ENCODE measurements around the gene SMIM32. TPM values are rescaled to one million over a fixed set of nuclear protein-coding genes. Genes with fewer than 3 reads are reported as not detected.

SMIM32 gene
- total and polyA plus RNA-seq, 2 experiments from 2014 or later, result not detected

DNA sequence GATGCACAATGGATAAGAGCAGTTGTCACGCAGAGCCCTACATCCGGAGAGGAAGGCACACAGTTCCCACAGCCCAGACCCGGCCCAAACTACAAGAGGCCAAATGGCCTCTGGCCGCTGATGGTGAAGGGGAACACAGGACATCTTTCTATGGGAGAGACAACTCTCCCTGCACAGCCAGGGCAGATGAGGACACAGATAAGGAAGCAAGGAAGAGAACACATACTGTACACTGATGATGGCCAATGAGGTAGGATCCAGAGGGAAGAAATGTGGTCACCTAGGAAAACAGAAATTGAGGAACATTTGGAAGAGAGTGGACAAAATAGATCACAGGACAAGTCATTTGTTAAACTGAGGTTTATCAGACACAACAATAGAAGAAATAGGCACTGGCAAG, 28.4 kb upstream of the SMIM32 start:
- Histone ChIP-seq H4K20me1 (ENCODE audit: insufficient read depth) (no peaks in the 10 kb centered on the region), H3K4me2 (ENCODE audit: unreplicated experiment) (no peak overlapping the region), H3K4me3 (no peak overlapping the region), H3K9ac (no peak overlapping the region), H3K9me3 (ENCODE audit: low read depth) (no peaks in the 10 kb centered on the region), H3K27ac (no peak overlapping the region), H3K36me3 (ENCODE audit: low read depth) (no peaks in the 10 kb centered on the region), H2AFZ (no peak overlapping the region), H3K27me3 (replicated peaks; ENCODE audit: insufficient read depth) (no peaks in the 10 kb centered on the region; the same call in 1 of the 2 replicates), H3K4me1 (ENCODE audit: insufficient read depth) (no peaks in the 10 kb centered on the region), H3K9me2 (ENCODE audit: insufficient read depth) (no peaks in the 10 kb centered on the region), H3K79me2 (ENCODE audit: insufficient read depth) (no peaks in the 10 kb centered on the region), H3F3A (ENCODE audit: insufficient read depth) (no peaks in the 10 kb centered on the region)
- TF ChIP-seq EZH2phosphoT487 (IDR thresholded peaks at IDR 0.05; ENCODE audit: insufficient read depth, low read depth), result no peak
- TF ChIP-seq EZH2 (IDR thresholded peaks at IDR 0.05; ENCODE audit: insufficient read depth, poor library complexity, severe bottlenecking), result no peak
- in situ Hi-C loops (cut with MboI), result loop anchor here (25.0 kb wide), 1 partner anchor 659 kb away; no protein-coding TSS in a partner anchor
- 62 to 71% methylated on average over 4 of the region's 4 CpGs for WGBS, 2 experiments (ENCODE audit: low coverage in 1 of 2, low lambda C conversion rate in 2 of 2, missing lambda C conversion rate in 2 of 2)
- no peak for DNase-seq

DNA sequence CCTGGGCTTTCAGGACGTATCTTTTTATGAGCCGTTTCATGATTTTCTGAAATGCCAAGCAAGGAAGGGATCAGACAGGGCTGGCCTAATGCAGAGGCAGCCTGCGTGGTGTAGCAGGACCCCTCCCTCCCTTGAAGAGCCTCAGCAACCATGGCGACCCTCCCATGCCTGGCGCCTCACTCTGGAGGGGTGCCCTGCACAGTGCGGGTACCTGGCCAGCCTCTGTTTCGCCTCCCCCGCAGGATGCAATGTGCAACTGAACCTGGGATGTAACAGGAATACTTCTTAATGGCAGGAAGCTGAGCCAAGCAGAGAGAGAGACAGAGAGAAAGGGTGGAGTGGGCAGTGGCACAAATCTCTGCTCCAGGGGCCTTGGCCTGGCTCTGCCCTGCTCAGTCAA, 23.3 kb upstream of the SMIM32 start:
- no peaks in the 10 kb centered on the region for H3K9me2 ChIP-seq (ENCODE audit: insufficient read depth)
- in situ Hi-C loops (cut with MboI), result loop anchor here (25.0 kb wide), 1 partner anchor 654 kb away; no protein-coding TSS in a partner anchor
- H3K9ac ChIP-seq, result no peak overlapping the region
- H3K9me3 ChIP-seq (ENCODE audit: low read depth), result no peaks in the 10 kb centered on the region
- no peak overlapping the region for H3K4me3 ChIP-seq
- no peaks in the 10 kb centered on the region for H4K20me1 ChIP-seq (ENCODE audit: insufficient read depth)
- no peaks in the 10 kb centered on the region for H3K36me3 ChIP-seq (ENCODE audit: low read depth)
- H3K4me2 ChIP-seq (ENCODE audit: unreplicated experiment), result no peak overlapping the region
- TF ChIP-seq EZH2phosphoT487 (IDR thresholded peaks at IDR 0.05; ENCODE audit: insufficient read depth, low read depth) (no peak), EZH2 (IDR thresholded peaks at IDR 0.05; ENCODE audit: insufficient read depth, poor library complexity, severe bottlenecking) (no peak)
- H3K27me3 ChIP-seq (replicated peaks; ENCODE audit: insufficient read depth), result no peaks in the 10 kb centered on the region; the same call in 1 of the 2 replicates
- H3F3A ChIP-seq (ENCODE audit: insufficient read depth), result no peaks in the 10 kb centered on the region
- no peak for DNase-seq
- H2AFZ ChIP-seq, result no peak overlapping the region
- H3K79me2 ChIP-seq (ENCODE audit: insufficient read depth), result no peaks in the 10 kb centered on the region
- H3K27ac ChIP-seq, result no peak overlapping the region
- WGBS, 2 experiments (ENCODE audit: low coverage in 1 of 2, low lambda C conversion rate in 2 of 2, missing lambda C conversion rate in 2 of 2), result 83 to 90% methylated on average over 8 of the region's 8 CpGs
- no peaks in the 10 kb centered on the region for H3K4me1 ChIP-seq (ENCODE audit: insufficient read depth)

- H3K36me3 ChIP-seq (ENCODE audit: low read depth), result no peaks in the 10 kb centered on the region
- H3K4me2 ChIP-seq (ENCODE audit: unreplicated experiment), result no peak overlapping the region
- no peak for DNase-seq
- H3K9ac ChIP-seq, result no peak overlapping the region
- H4K20me1 ChIP-seq (ENCODE audit: insufficient read depth), result no peaks in the 10 kb centered on the region
- no peaks in the 10 kb centered on the region for H3K9me2 ChIP-seq (ENCODE audit: insufficient read depth)
- WGBS, 2 experiments (ENCODE audit: low coverage in 1 of 2, low lambda C conversion rate in 2 of 2, missing lambda C conversion rate in 2 of 2), result 76 to 78% methylated on average over 4 of the region's 4 CpGs
- no peak overlapping the region for H2AFZ ChIP-seq
- H3K9me3 ChIP-seq (ENCODE audit: low read depth), result no peaks in the 10 kb centered on the region
- H3K27me3 ChIP-seq (replicated peaks; ENCODE audit: insufficient read depth), result peaks cover 1% of the 10 kb centered on the region; the same call in 1 of the 2 replicates
- TF ChIP-seq EZH2phosphoT487 (IDR thresholded peaks at IDR 0.05; ENCODE audit: insufficient read depth, low read depth) (no peak), EZH2 (IDR thresholded peaks at IDR 0.05; ENCODE audit: insufficient read depth, poor library complexity, severe bottlenecking) (no peak)
- H3K4me1 ChIP-seq (ENCODE audit: insufficient read depth), result no peaks in the 10 kb centered on the region
- no peak overlapping the region for H3K27ac ChIP-seq
- H3K4me3 ChIP-seq, result no peak overlapping the region
- no peaks in the 10 kb centered on the region for H3F3A ChIP-seq (ENCODE audit: insufficient read depth)
- H3K79me2 ChIP-seq (ENCODE audit: insufficient read depth), result no peaks in the 10 kb centered on the region
- in situ Hi-C loops (cut with MboI), result loop anchor here (25.0 kb wide), 1 partner anchor 654 kb away; no protein-coding TSS in a partner anchor
Measured at GRCh38 chr5:136215812-136216211, 22.9 kb upstream of the SMIM32 start.

DNA sequence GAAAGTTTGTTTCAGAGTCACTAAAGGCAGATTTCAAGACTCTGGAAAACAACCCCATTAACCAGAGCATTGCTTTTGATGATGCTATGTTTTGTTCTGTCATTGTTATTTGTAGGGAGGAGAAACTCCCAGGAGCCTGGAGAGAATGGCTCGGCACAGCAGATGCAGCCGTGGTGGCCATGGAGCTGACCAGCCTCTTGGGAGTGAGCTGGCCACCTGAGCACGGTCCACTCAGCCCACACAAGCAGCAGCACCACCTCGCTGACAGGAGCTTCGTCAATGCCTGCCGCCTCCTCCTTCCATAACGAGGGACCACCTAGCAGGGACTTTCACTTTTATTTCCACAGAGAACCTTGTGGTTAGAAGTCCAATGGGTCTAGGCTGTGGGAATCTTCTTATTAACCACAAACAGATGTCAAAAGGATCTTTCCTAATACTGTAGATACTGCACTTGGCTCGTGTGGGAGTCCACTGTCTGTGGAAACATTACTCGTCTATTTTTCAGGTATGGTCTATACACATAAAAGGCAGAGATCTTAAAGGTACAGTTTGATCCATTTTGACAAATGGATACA, 21.0 kb upstream of the SMIM32 start:
- Histone ChIP-seq H3K9me3 (ENCODE audit: low read depth) (no peaks in the 10 kb centered on the region), H3K27me3 (replicated peaks; ENCODE audit: insufficient read depth) (peaks cover 7% of the 10 kb centered on the region; the same call in 1 of the 2 replicates), H3K79me2 (ENCODE audit: insufficient read depth) (no peaks in the 10 kb centered on the region), H3K4me3 (no peak overlapping the region), H3K4me1 (ENCODE audit: insufficient read depth) (no peaks in the 10 kb centered on the region), H3F3A (ENCODE audit: insufficient read depth) (no peaks in the 10 kb centered on the region), H4K20me1 (ENCODE audit: insufficient read depth) (no peaks in the 10 kb centered on the region), H3K36me3 (ENCODE audit: low read depth) (no peaks in the 10 kb centered on the region), H3K27ac (no peak overlapping the region), H3K9ac (no peak overlapping the region), H3K4me2 (ENCODE audit: unreplicated experiment) (no peak overlapping the region), H3K9me2 (ENCODE audit: insufficient read depth) (no peaks in the 10 kb centered on the region), H2AFZ (no peak overlapping the region)
- 72% methylated on average over 9 of the region's 9 CpGs for WGBS, 2 experiments (ENCODE audit: low coverage in 1 of 2, low lambda C conversion rate in 2 of 2, missing lambda C conversion rate in 2 of 2)
- no peak for DNase-seq
- no peak for TF ChIP-seq EZH2 (IDR thresholded peaks at IDR 0.05; ENCODE audit: insufficient read depth, poor library complexity, severe bottlenecking)
- TF ChIP-seq EZH2phosphoT487 (IDR thresholded peaks at IDR 0.05; ENCODE audit: insufficient read depth, low read depth), result no peak
- in situ Hi-C loops (cut with MboI), result loop anchor here (5.0 to 25.0 kb wide), 2 partner anchors 327 to 652 kb away; no protein-coding TSS in a partner anchor
